SK-N-SH (cell line): ENCODE results near the gene PEAK1. TPM values are rescaled to one million over a fixed set of nuclear protein-coding genes. Genes with fewer than 3 reads are reported as not detected.

ENCODE experiments used
- CTCF ChIA-PET: fragments of 300-600, 350-600 bp; formaldehyde crosslinking; extraction: SDS; loops from one replicate; lab custom pipeline; 2021; lab: Yijun Ruan, JAX
- POLR2A ChIA-PET: fragments of 350-600 bp; sonication (Branson Sonifier 250); formaldehyde crosslinking; extraction: SDS; loops from one replicate; lab custom pipeline; 2020; ENCODE audit warnings: antibody characterized with exemption, inconsistent platforms; lab: Yijun Ruan, JAX
- DNase-seq: peaks from one replicate; pipeline ENCODE4 v3.0.0; 2012
- H2AFZ ChIP-seq: fragments of 200-600 bp; sonication (generic); 2 replicates; pipeline ENCODE4 v1.8.1; 2016; ENCODE audit warnings: antibody characterized with exemption, mild to moderate bottlenecking, low read depth
- H3F3A ChIP-seq: fragments of 200-600 bp; sonication (generic); replicated peaks from 2 replicates; pipeline ENCODE3; 2016; ENCODE audit warnings: antibody characterized with exemption, mild to moderate bottlenecking; ENCODE audit not compliant: insufficient read depth
- H3K27ac ChIP-seq, 2 experiments: fragments of 200-500 bp in 1 of 2; fragments of 200-600 bp in 1 of 2; sonication (Bioruptor generic) in 1 of 2; sonication (generic), shearing (Covaris generic) in 1 of 2; 2 replicates each; pipeline versions ENCODE4 v1.5.1 to v1.6.1; 2014 to 2016; ENCODE audit warnings: low read depth in 2 of 2, inconsistent platforms in 1 of 2, low read length in 1 of 2, mild to moderate bottlenecking in 1 of 2, mixed read lengths in 1 of 2
- H3K27me3 ChIP-seq: fragments of 200-600 bp; sonication (generic), shearing (Covaris generic); 2 replicates; pipeline ENCODE4 v1.6.1; 2016; ENCODE audit warnings: mixed run types; ENCODE audit not compliant: insufficient read depth
- H3K36me3 ChIP-seq, 2 experiments: fragments of 200-500 bp in 1 of 2; fragments of 200-600 bp in 1 of 2; sonication (Bioruptor generic) in 1 of 2; sonication (generic) in 1 of 2; replicated peaks in 1 of 2; 2 replicates each; pipeline versions ENCODE3 to v1.5.1; 2014 to 2016; ENCODE audit warnings: low read length in 1 of 2, mild to moderate bottlenecking in 1 of 2; ENCODE audit not compliant: insufficient read depth in 2 of 2, control insufficient read depth in 1 of 2
- H3K4me1 ChIP-seq, 2 experiments: fragments of 200-500 bp in 1 of 2; fragments of 200-600 bp in 1 of 2; sonication (Bioruptor generic) in 1 of 2; sonication (generic), shearing (Covaris generic) in 1 of 2; 2 replicates each; pipeline versions ENCODE4 v1.5.1 to v1.6.1; 2014 to 2016; ENCODE audit warnings: low read depth in 1 of 2, low read length in 1 of 2, mixed run types in 1 of 2; ENCODE audit not compliant: insufficient read depth in 2 of 2, control insufficient read depth in 1 of 2
- H3K4me2 ChIP-seq: fragments of 200-600 bp; sonication (generic), shearing (Covaris generic); 2 replicates; pipeline ENCODE4 v1.6.1; 2017; ENCODE audit warnings: mixed run types
- H3K4me3 ChIP-seq, 2 experiments: fragments of 200-500 bp in 1 of 2; fragments of 200-600 bp in 1 of 2; sonication (Bioruptor generic) in 1 of 2; sonication (generic), shearing (Covaris generic) in 1 of 2; 2 replicates each; pipeline versions ENCODE4 v1.5.1 to v1.8.1; 2014 to 2016; ENCODE audit warnings: low read depth in 2 of 2, inconsistent platforms in 1 of 2, low read length in 1 of 2, mild to moderate bottlenecking in 1 of 2, mixed read lengths in 1 of 2, moderate library complexity in 1 of 2
- H3K79me2 ChIP-seq: fragments of 200-600 bp; sonication (generic); 2 replicates; pipeline ENCODE4 v1.8.1; 2017; ENCODE audit warnings: mild to moderate bottlenecking; ENCODE audit not compliant: insufficient read depth
- H3K9ac ChIP-seq: fragments of 200-600 bp; sonication (generic); 2 replicates; pipeline ENCODE4 v1.6.1; 2017; ENCODE audit warnings: mixed run types
- H3K9me2 ChIP-seq: fragments of 200-600 bp; sonication (generic); 2 replicates; pipeline ENCODE4 v1.6.1; 2017; ENCODE audit warnings: mixed run types
- H3K9me3 ChIP-seq: fragments of 200-600 bp; sonication (generic); 2 replicates; pipeline ENCODE4 v1.6.1; 2017; ENCODE audit warnings: mixed run types, mild to moderate bottlenecking, moderate library complexity
- H4K20me1 ChIP-seq: fragments of 200-600 bp; sonication (generic); 2 replicates; pipeline ENCODE4 v1.6.1; 2017; ENCODE audit warnings: mild to moderate bottlenecking, mixed run types; ENCODE audit not compliant: insufficient read depth
- CHD2 ChIP-seq: fragments of 150-350 bp; IDR thresholded peaks from 2 replicates; pipeline ENCODE4 v1.6.1; 2018; ENCODE audit warnings: low read length; ENCODE audit not compliant: partially characterized antibody
- EP300 ChIP-seq, 2 experiments: IDR thresholded peaks; 2 replicates each; pipeline versions ENCODE4 v1.4.0 to v1.6.1; 2012; ENCODE audit warnings: borderline replicate concordance in 1 of 2, low read depth in 1 of 2, low read length in 1 of 2
- IRF3 ChIP-seq: fragments of 150-350 bp; IDR thresholded peaks from 2 replicates; pipeline ENCODE4 v1.6.1; 2016; ENCODE audit warnings: mild to moderate bottlenecking, low read depth, low read length
- JUND ChIP-seq: IDR thresholded peaks from 2 replicates; pipeline ENCODE4 v1.4.0; 2012
- MAX ChIP-seq: IDR thresholded peaks from 2 replicates; pipeline ENCODE4 v1.4.0; 2012; ENCODE audit warnings: low read depth
- MEF2A ChIP-seq: IDR thresholded peaks from 2 replicates; pipeline ENCODE4 v1.4.0; 2012; ENCODE audit warnings: low read depth, borderline replicate concordance
- PBX3 ChIP-seq: IDR thresholded peaks from 2 replicates; pipeline ENCODE4; 2012
- POLR2AphosphoS5 ChIP-seq: IDR thresholded peaks from 2 replicates; pipeline ENCODE4 v1.6.1; 2012; ENCODE audit warnings: low read depth, low read length
- RCOR1 ChIP-seq: fragments of 150-350 bp; IDR thresholded peaks from 2 replicates; pipeline ENCODE4 v1.6.1; 2017; ENCODE audit warnings: antibody characterized with exemption, low read length
- REST ChIP-seq: IDR thresholded peaks from 2 replicates; pipeline ENCODE4 v1.6.1; 2012; ENCODE audit warnings: mild to moderate bottlenecking, low read depth, low read length, moderate library complexity
- SMC3 ChIP-seq: IDR thresholded peaks from 2 replicates; pipeline ENCODE4 v1.6.1; 2012; ENCODE audit warnings: low read depth, low read length, improper control_type of control experiment
- TCF12 ChIP-seq: IDR thresholded peaks from 2 replicates; pipeline ENCODE4 v1.4.0; 2012
- TEAD4 ChIP-seq: IDR thresholded peaks from 2 replicates; pipeline ENCODE4 v1.4.0; 2012; ENCODE audit warnings: mild to moderate bottlenecking, borderline replicate concordance; ENCODE audit not compliant: insufficient read depth
- USF2 ChIP-seq: fragments of 150-350 bp; IDR thresholded peaks from 2 replicates; pipeline ENCODE4 v1.6.1; 2017; ENCODE audit warnings: antibody characterized with exemption, low read length, low read depth, borderline replicate concordance
- WGBS: methylation state at CpG from one replicate; pipeline ENCODE4 v1.1.6; 2017; ENCODE audit warnings: low lambda C conversion rate; 5-methylcytosine and 5-hydroxymethylcytosine counted together
- polyA plus RNA-seq, 3 experiments: library from polyadenylated mRNA; depleted of rRNA; stranded (reverse); fragments of >200 nt; gene quantifications; 2 replicates each; pipeline ENCODE4 v1.2.3, GENCODE V29; 2012

PEAK1 gene
- polyA plus RNA-seq, 1 of the 3 experiments (the other 2 are of a cell fraction) = 9.0 TPM

- DNase-seq = no peak
- Histone ChIP-seq H2AFZ (no peak overlapping the region), H3K36me3 (no peaks in the 10 kb centered on the region), H3K4me1 (peaks cover 0 to 7% of the 10 kb centered on the region in 2 experiments; a peak in 2 of 4 replicates), H3K4me3 (no peak overlapping the region), H3K9ac (no peak overlapping the region), H3K27me3 (no peaks in the 10 kb centered on the region), H3K4me2 (no peak overlapping the region), H3K9me2 (no peaks in the 10 kb centered on the region), H3F3A (no peaks in the 10 kb centered on the region), H3K9me3 (no peaks in the 10 kb centered on the region), H3K79me2 (peaks cover 100% of the 10 kb centered on the region), H3K27ac (no peak overlapping the region), H4K20me1 (peaks cover 97% of the 10 kb centered on the region)
- CTCF ChIA-PET = interaction anchor here (0.6 to 1.2 kb wide), 2 partner anchors 19 to 287 kb away, joined by 3 read pairs; no protein-coding TSS in a partner anchor
- 94% methylated on average over 2 of the region's 2 CpGs for WGBS
- TF ChIP-seq SMC3 = no peak
- TF ChIP-seq IRF3 = no peak
- TF ChIP-seq EP300 (IDR thresholded peaks at IDR 0.05; ENCODE audit: borderline replicate concordance in 1 of 2, low read depth in 1 of 2, low read length in 1 of 2) = no peak
- TF ChIP-seq MEF2A = no peak
- no peak for TF ChIP-seq MAX
- no peak for TF ChIP-seq POLR2AphosphoS5
- TF ChIP-seq REST = no peak
- no peak for TF ChIP-seq CHD2
- no peak for TF ChIP-seq TEAD4
- TF ChIP-seq RCOR1 = no peak
- no peak for TF ChIP-seq USF2
- no peak for TF ChIP-seq PBX3
- no peak for TF ChIP-seq JUND
- TF ChIP-seq TCF12 = no peak
- POLR2A ChIA-PET = no interaction called here
These were observed 33.3 kb downstream of the PEAK1 start for GRCh38 chr15:77386626-77387025.
